HG03159 (cell line): ENCODE data around the gene FXYD6.
"Not testable (repeated sequence)": the region's sequence is repeated elsewhere in the genome, so short reads cannot be mapped to it uniquely, and the experiment has no call there.

Experiments
- ATAC-seq: cut with Tn5 transposase; IDR thresholded peaks from one replicate; pipeline ENCODE4 v1.9.1; 2021; ENCODE audit warnings: mild to moderate bottlenecking, moderate library complexity; ENCODE audit not compliant: unreplicated experiment

FXYD6 gene

GRCh38 chr11:117876341-117877119, at the start of gene FXYD6:
TSS of gene FXYD6 (minus strand) at chr11:117876658. CDS start at chr11:117842776, 33,882 bp downstream.
- ATAC-seq: no peak

GRCh38 chr11:117926166-117926565, 49.7 kb upstream of the FXYD6 start:
- not testable (repeated sequence) for ATAC-seq

DNA sequence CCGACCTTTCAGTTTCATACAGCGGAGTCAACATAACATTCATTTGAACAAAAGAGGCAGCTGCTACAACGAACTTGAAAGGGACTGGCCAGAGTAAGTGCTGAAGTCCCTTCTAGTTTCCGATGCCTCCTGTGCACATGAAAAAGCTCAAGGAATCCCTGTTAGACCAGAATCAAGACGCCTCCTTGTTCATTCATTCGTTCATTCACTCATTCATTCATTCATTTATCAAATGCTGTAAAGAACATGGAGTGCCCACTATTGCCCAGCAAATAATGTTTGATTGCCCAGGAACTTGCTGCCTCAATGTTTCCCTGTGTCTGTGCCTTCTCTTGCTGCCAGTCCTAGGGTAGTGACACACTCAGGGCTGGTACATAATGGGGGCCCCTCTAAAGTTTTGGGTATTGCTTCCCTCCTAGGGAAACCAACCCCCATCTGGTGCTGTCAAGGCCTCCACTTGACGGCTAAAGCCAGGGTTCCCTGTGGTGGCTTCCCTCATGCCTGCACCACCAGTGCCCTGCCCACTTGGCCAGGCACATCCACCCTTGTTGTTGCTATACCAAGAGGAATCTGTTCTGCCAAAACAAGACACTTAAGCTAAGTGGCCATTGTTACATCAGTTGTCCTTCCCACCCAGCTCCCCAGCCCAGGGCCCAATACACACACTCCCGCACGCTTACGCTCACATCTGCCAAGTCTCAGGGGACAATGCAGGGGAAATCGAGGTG, 48.9 kb upstream of the FXYD6 start:
- ATAC-seq: no peak

DNA sequence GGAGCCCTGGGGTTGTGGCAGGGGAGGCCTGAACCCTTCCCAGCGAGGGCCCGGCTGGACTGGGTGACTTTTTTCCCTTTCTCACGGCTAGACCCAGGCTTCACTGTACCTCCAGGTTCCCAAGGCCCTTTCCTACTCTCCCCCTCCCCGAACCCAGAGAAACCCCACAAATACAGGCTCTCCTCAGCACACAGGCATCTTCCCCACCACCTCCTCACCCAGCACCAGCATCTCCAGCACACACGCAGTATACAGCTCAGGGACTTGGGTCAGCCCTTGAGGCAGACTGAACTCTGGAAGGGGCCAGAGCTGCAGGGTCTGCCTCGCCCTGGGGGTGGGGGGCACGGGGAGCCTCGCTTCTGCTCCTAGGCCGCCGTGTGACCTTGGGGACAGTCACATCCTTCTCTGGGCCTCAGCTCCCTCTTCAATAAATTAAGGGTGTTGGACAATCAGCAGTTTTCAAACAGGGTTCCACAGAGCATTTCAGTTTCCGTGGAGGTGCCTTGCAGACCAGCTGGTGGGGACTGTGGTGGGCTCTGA, 48.2 kb upstream of the FXYD6 start:
- ATAC-seq: no peak

DNA sequence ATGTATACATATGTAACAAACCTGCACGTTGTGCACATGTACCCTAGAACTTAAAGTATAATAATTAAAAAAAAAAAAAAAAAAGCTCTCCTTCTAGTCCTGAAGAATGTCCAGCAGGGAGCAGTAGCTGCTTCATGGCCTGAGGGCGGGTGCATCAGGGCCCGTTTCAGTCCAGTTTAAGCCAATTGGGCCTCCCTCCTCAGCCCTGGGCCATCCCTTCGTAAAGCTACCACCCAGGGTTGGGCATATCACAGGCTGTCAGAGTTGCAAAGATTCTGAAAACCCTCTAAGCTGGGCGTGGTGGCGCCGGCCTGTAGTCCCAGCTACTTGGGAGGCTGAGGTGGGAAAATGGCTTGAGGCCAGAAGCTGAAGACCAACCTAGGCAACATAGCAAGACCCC, 47.3 kb upstream of the FXYD6 start:
- ATAC-seq: no peak

- no peak for ATAC-seq
These were observed 46.8 kb upstream of the FXYD6 start for GRCh38 chr11:117923275-117923674.

- no peak for ATAC-seq
These were observed 45.4 kb upstream of the FXYD6 start for GRCh38 chr11:117921893-117922292.

DNA sequence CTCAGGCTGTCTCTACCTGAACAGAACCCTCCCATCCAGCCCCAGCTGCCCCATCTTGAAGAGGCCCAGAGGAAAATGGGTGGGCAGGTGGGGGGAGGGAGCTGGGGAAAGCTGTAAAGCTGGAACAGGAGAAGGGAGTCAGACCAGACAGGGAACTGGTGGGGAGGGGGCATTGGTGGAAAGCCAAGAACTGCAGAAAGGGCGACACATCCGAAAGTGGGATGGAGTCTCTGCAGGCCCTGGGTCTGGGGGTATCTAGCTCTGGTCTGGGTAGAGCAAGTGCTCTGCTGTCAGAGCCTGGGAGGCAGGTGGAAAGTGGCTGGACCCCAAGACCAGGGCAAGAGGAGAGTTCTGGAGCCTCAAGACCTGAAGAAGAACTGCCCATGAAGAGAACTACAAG, 45.0 kb upstream of the FXYD6 start:
- ATAC-seq: no peak

DNA sequence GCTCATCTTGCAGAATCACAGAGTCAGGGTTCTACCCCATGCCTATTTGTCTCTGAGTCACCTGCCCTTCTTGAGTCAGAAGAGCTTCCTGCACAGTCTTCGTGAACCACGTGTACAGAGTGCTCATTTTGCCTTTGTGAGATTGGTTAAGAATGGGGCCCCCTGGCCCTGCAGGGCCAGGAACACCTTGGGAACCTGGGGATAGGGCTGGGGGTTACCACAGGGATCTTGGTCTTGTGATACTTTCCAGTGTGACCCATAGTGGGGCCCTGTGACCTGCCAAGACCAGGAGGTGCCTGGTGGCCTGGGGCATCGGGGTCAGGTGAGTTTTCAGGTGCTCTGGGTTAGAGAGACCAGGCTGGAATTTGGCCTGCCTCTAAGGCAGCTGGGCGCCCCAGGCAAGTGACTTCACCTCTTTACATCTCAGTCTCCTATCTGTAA, 43.3 kb upstream of the FXYD6 start:
- no peak for ATAC-seq

DNA sequence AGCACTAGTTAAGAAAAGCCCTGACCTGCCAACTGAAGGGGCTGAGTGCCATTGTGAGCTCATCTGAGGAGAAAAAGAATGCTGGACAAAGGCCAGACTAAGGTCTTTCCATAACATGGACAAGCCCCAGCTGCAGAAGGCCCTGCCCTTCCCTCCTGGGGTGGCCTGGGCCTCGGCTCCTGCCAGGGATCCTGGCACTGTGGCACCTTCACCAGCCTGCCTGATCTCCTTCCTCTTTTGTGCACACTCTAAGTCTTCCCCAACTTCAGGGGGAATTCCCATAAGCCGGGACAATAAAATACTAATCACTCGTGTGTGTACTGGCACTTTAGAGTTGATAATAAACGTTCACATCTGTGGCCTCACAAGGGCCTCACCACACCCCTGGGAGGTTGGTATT, 42.9 kb upstream of the FXYD6 start:
- ATAC-seq: no peak

DNA sequence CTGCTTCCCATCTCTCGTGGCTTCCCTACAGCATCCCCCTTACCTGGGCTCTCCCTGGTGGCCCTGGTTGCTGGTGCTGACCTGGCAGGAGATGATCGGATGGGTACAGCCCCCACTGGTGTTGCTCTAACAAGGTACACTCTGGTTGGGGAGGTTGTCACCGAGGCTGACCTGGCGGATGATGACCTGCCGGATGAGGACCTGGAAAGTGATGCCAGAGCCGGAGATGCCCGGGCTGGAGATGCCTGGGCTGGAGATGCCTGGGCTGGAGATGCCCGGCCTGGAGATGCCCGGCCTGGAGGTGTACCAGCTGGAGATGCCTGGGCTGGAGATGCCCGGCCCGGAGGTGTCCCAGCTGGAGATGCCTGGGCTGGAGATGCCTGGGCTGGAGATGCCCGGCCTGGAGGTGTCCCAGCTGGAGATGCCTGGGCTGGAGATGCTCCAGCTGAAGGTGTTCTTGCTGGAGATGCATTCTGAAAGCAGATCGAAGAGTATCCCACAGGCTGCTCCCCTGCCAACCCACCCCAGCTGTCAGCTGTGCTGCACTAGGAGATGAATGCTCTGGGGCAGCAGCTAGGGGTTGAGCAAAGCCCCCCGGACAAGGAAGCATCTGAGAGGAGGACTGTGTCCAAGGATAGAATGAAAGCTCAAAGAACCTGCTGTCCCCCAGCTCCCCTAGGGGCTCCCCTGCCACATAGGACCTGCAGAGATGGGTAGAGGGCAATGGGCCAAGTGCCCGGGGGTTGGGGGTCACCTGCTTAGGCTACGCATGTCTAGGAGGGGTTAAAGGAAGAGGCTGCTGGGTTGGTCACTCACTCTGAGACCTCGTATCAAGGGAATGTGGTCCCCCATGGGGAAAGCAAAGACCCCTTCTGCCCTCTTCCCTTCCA, 42.2 kb upstream of the FXYD6 start:
- ATAC-seq: no peak

- ATAC-seq: no peak
These were observed 41.2 kb upstream of the FXYD6 start for GRCh38 chr11:117917591-117918151.

- no peak for ATAC-seq
These were observed 40.5 kb upstream of the FXYD6 start for GRCh38 chr11:117916956-117917355.

GRCh38 chr11:117915672-117916235, 39.3 kb upstream of the FXYD6 start:
- no peak for ATAC-seq

- no peak for ATAC-seq
These were observed 38.6 kb upstream of the FXYD6 start for GRCh38 chr11:117914991-117915618.

DNA sequence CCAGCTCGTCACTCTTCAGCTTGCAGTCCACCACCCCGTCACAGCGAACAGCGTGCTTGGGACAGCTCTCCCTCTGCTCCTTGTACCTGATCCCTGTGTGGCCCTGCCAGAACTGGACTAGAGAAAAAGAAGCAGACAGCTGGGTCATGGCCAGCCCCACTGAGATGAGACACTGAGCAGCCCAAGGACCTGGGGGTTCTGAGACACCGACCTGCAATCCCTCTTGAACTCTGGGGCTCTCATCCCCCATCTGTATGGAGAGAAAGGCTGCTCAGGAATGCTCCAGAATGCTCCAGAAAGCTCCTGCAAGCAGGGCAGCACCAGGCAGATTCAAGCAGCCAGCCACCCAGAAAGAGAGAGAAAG, 37.9 kb upstream of the FXYD6 start:
- ATAC-seq: no peak

GRCh38 chr11:117913736-117914397, 37.4 kb upstream of the FXYD6 start:
- ATAC-seq: no peak

DNA sequence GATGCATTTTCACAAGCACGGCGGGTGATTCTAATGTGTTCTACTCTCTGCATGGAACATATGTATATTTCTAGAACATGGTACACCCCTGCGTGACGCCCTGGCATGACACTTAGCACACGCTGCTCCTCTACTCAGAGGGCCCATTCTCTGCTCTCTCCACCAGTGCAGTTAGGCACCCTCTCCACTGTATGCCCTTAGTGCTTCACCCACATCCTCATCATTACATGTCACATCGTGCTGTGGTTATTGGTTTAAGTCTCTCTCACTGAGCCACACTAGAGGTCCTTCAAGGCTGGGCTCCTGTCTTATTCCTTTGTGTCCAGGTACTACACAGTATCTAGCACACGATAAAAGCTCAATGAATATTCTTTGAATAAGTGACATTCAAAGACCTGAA, 36.0 kb upstream of the FXYD6 start:
- no peak for ATAC-seq

DNA sequence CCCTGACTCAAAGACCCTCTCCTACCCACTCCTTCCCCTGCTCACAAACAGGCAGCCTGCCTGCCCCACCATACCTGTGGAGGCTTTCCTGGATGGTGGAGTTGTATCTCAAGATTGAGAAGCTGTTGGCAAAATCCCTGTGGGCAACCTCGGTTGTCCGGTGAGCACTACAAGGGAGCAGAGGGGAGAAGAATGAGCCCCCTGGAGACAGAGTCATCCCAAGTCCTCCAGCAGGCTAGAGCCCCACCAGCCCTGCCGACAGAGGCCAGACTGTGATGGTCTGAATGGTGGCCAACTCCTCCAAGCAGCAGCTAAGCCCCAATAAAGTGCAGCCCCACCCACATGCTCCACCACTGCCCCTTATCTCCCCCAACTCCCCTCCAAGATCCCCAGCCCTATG, 35.2 kb upstream of the FXYD6 start:
- ATAC-seq: no peak
